SK-N-SH treated with all-trans-retinoic acid at 6 μM for 48 hours (cell line): Measurements from ENCODE around the gene C1QL2.

Experiments used
- BACH2 ChIP-seq: fragments of 250-450 bp; sonication (Bioruptor Pico); IDR thresholded peaks from 2 replicates; pipeline ENCODE4 v1.9.0; 2021; ENCODE audit warnings: mild to moderate bottlenecking, borderline replicate concordance
- CSDC2 ChIP-seq: fragments of 250-450 bp; sonication (Bioruptor Pico); IDR thresholded peaks from 2 replicates; pipeline ENCODE4 v1.5.0; 2020; ENCODE audit warnings: mild to moderate bottlenecking, moderate library complexity
- GLIS3 ChIP-seq: fragments of 250-450 bp; sonication (Bioruptor Pico); IDR thresholded peaks from 2 replicates; pipeline ENCODE4 v1.5.0; 2020; ENCODE audit warnings: mild to moderate bottlenecking, moderate library complexity
- PATZ1 ChIP-seq: fragments of 250-450 bp; sonication (Bioruptor Pico); IDR thresholded peaks from 2 replicates; pipeline ENCODE4 v1.8.0; 2020; ENCODE audit warnings: mild to moderate bottlenecking, moderate library complexity, borderline replicate concordance
- RARB ChIP-seq: fragments of 250-450 bp; sonication (Bioruptor Pico); IDR thresholded peaks from 2 replicates; pipeline ENCODE4 v1.8.0; 2021; ENCODE audit warnings: mild to moderate bottlenecking, moderate library complexity
- ZC3H10 ChIP-seq: fragments of 250-450 bp; sonication (Bioruptor Pico); IDR thresholded peaks from 2 replicates; pipeline ENCODE4 v1.5.1; 2021; ENCODE audit warnings: mild to moderate bottlenecking, moderate library complexity
- ZFP3 ChIP-seq: fragments of 250-450 bp; sonication (Bioruptor Pico); IDR thresholded peaks from 2 replicates; pipeline ENCODE4 v1.5.0; 2020; ENCODE audit warnings: mild to moderate bottlenecking, moderate library complexity
- ZFP30 ChIP-seq: fragments of 450-650 bp; formaldehyde crosslinking; IDR thresholded peaks from 2 replicates; pipeline ENCODE4 v1.5.0; 2022; ENCODE audit warnings: mild to moderate bottlenecking, moderate library complexity
- ZNF565 ChIP-seq: fragments of 450-650 bp; formaldehyde crosslinking; conservative IDR thresholded peaks from 2 replicates; pipeline ENCODE4 v1.5.0; 2020; ENCODE audit warnings: low read depth, mild to moderate bottlenecking, moderate library complexity
- ZNF70 ChIP-seq: fragments of 450-650 bp; formaldehyde crosslinking; IDR thresholded peaks from 2 replicates; pipeline ENCODE4 v1.5.0; 2020; ENCODE audit warnings: mild to moderate bottlenecking, moderate library complexity
- ZNF8 ChIP-seq: fragments of 450-650 bp; formaldehyde crosslinking; IDR thresholded peaks from 2 replicates; pipeline ENCODE4 v1.5.0; 2020; ENCODE audit warnings: mild to moderate bottlenecking, moderate library complexity

DNA sequence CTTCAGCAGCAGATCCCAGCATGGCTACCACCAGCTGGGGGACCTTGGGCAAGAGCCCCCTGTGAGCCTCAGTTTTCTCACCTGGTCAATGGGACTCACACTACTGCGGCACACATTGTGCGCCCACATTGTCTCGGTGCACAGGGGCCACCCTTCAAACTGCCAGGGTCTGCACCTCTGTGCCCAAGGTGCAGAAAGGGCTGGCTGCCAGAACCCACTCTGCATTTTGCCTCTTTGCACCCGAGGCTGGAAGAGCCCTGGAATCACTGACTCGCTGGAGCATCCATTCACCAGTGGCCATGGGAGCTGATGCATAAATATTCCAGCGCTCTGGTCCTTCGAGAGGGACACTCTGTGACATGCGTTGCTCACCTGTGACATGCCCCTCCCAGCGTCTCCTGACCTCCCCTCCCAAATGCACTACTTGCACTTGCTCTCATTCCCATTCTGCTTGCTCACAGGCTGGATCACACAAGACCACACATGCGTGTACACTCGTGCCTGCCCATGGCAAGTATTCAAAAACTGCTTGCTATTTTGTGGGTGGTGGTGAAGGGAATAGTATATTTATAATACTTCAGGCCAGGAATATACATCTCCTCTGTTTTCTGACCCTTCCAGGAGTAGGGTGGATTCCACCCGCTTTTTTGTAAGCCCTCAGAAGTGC lies 18.8 kb upstream of the C1QL2 start:
- TF ChIP-seq RARB (CRISPR knock-in tag) (no peak), GLIS3 (CRISPR knock-in tag) (no peak), ZFP3 (no peak), ZFP30 (CRISPR knock-in tag) (no peak), ZNF70 (no peak), PATZ1 (CRISPR knock-in tag) (no peak), ZC3H10 (no peak), ZNF565 (CRISPR knock-in tag) (no peak), ZNF8 (CRISPR knock-in tag) (no peak), CSDC2 (CRISPR knock-in tag) (no peak), BACH2 (no peak)
